HCT116 (cell line): Measurements from ENCODE around the gene BEGAIN.

Experiments used
- CTCF ChIP-seq, 3 experiments: fragments of 200-600 bp in 1 of 3; sonication (generic) in 1 of 3; IDR thresholded peaks in 2 of 3; conservative IDR thresholded peaks in 1 of 3; 2 replicates each; pipeline ENCODE4 v1.5.1; 2012 to 2017; ENCODE audit warnings: low read depth in 2 of 3, low read length in 2 of 3, antibody characterized with exemption in 1 of 3, borderline replicate concordance in 1 of 3, control low read depth in 1 of 3, mild to moderate bottlenecking in 1 of 3, mixed read lengths in 1 of 3, mixed run types in 1 of 3, moderate library complexity in 1 of 3; ENCODE audit not compliant: insufficient read depth in 1 of 3
- ELF1 ChIP-seq: IDR thresholded peaks from 2 replicates; pipeline ENCODE4 v1.6.1; 2012; ENCODE audit warnings: low read depth, borderline replicate concordance
- EZH2 ChIP-seq: fragments of 200-600 bp; sonication (generic); IDR thresholded peaks from 2 replicates; pipeline ENCODE4 v1.6.1; 2017; ENCODE audit warnings: antibody characterized with exemption, mixed run types
- EZH2phosphoT487 ChIP-seq: fragments of 200-600 bp; IDR thresholded peaks from 2 replicates; pipeline ENCODE4 v1.6.1; 2018; ENCODE audit warnings: antibody characterized with exemption, borderline replicate concordance
- FOSL1 ChIP-seq: IDR thresholded peaks from 2 replicates; pipeline ENCODE4 v1.6.1; 2012; ENCODE audit warnings: low read depth
- MAX ChIP-seq: IDR thresholded peaks from 2 replicates; pipeline ENCODE4 v1.6.1; 2012
- POLR2A ChIP-seq: IDR thresholded peaks from 2 replicates; pipeline ENCODE4 v1.7.0; 2011; ENCODE audit warnings: borderline replicate concordance; ENCODE audit not compliant: insufficient read depth, insufficient read length; ENCODE audit errors: extremely low read depth
- RAD21 ChIP-seq: IDR thresholded peaks from 2 replicates; pipeline ENCODE4 v1.6.1; 2012; ENCODE audit warnings: low read depth, mild to moderate bottlenecking
- REST ChIP-seq: IDR thresholded peaks from 2 replicates; pipeline ENCODE4 v1.6.1; 2012; ENCODE audit warnings: low read depth
- SIN3A ChIP-seq: IDR thresholded peaks from 2 replicates; pipeline ENCODE4 v1.6.1; 2012; ENCODE audit warnings: low read depth
- SP1 ChIP-seq: IDR thresholded peaks from 2 replicates; pipeline ENCODE4 v1.6.1; 2012; ENCODE audit warnings: low read depth
- YY1 ChIP-seq: IDR thresholded peaks from 2 replicates; pipeline ENCODE4 v1.6.1; 2011; ENCODE audit warnings: low read length, low read depth, moderate library complexity, mild to moderate bottlenecking; ENCODE audit not compliant: insufficient replicate concordance; ENCODE audit errors: extremely low read depth

- TF ChIP-seq CTCF (IDR thresholded peaks at IDR 0.05 in 2 of 3, conservative IDR thresholded peaks at IDR 0.05 in 1 of 3; ENCODE audit: borderline replicate concordance in 1 of 3, insufficient read depth in 1 of 3, low read depth in 2 of 3, low read length in 2 of 3) (no peak), EZH2phosphoT487 (no peak), EZH2 (no peak), POLR2A (no peak), SP1 (no peak), REST (no peak), SIN3A (no peak), ELF1 (no peak), FOSL1 (no peak), MAX (no peak), YY1 (no peak), RAD21 (no peak)
These were observed 46.8 kb upstream of the BEGAIN start for GRCh38 chr14:100634026-100634425.
